Chondrocyte (in vitro differentiated cells): Measurements from ENCODE around the gene NPTX1. TPM values are rescaled to one million over a fixed set of nuclear protein-coding genes. Genes with fewer than 3 reads are reported as not detected.

Experiments
- DNase-seq: peaks from one replicate; pipeline ENCODE4 v3.0.0; 2021; ENCODE audit warnings: mixed read lengths, low spot score
- H3K27ac Mint-ChIP-seq: one replicate; pipeline ENCODE4 v1.8.0; 2021; ENCODE audit warnings: mild to moderate bottlenecking, moderate library complexity, mixed read lengths; ENCODE audit not compliant: unreplicated experiment
- H3K27me3 Mint-ChIP-seq: 2 replicates; pipeline ENCODE4 v1.8.0; 2021; ENCODE audit warnings: low read depth, mixed read lengths
- H3K36me3 Mint-ChIP-seq: 2 replicates; pipeline ENCODE4 v1.8.0; 2021; ENCODE audit warnings: low read depth, mixed read lengths
- H3K4me1 Mint-ChIP-seq: 2 replicates; pipeline ENCODE4 v1.8.0; 2021; ENCODE audit warnings: low read depth, mild to moderate bottlenecking, mixed read lengths
- H3K4me3 Mint-ChIP-seq: one replicate; pipeline ENCODE4 v1.8.0; 2021; ENCODE audit warnings: mild to moderate bottlenecking, moderate library complexity, mixed read lengths; ENCODE audit not compliant: unreplicated experiment
- H3K9me3 Mint-ChIP-seq: 2 replicates; pipeline ENCODE4 v1.8.0; 2021; ENCODE audit warnings: low read depth, mixed read lengths
- CTCF ChIP-seq: fragments of 200-600 bp; sonication (generic); IDR thresholded peaks from 2 replicates; pipeline ENCODE4 v1.5.0; 2021; ENCODE audit warnings: antibody characterized with exemption, mild to moderate bottlenecking, moderate library complexity
- total RNA-seq: library from RNA; stranded (reverse); gene quantifications from 3 replicates; pipeline ENCODE4 v1.2.1, GENCODE V29; 2021

The NPTX1 gene
- total RNA-seq, 1 donor from 2014 or later: 16.5 TPM

DNA sequence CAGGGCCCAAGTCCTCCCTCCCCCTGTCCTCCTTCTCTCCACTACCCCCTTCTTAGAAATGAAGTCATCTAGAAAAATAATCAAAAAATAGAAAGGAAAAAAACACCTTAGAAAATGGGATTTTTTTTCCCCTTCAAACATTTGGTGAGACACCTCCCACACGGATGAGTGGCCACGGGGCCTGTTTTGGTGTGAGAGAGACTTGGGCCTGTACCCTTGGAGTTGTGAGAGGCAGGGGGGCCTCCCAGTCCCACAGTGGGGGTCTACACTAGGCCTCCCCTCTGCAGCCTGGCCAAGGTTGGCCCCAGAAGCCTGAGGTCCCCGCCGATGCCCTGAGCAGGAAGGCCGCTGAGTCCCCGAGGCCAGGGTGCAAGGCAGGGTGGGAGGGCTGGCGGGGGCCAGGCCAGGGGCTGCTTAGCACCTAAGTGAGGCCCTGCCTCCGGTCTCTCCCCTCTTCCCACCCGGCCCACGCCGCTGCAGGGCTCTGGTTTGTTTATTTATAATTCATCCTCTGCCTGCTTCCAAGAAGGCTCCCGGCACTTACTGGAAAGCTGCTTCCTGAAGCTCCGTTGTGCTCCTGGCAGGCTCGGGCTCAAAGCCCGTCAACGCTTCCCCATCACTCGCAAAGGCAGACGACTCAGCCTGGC is 26.4 kb downstream of the NPTX1 start:
- H3K4me1 Mint-ChIP-seq: peaks cover 25% of the 10 kb centered on the region
- H3K27ac Mint-ChIP-seq: no peak overlapping the region
- H3K9me3 Mint-ChIP-seq: no peaks in the 10 kb centered on the region
- no peaks in the 10 kb centered on the region for H3K27me3 Mint-ChIP-seq
- no peak overlapping the region for H3K4me3 Mint-ChIP-seq
- TF ChIP-seq CTCF: no peak
- no peak for DNase-seq
- no peaks in the 10 kb centered on the region for H3K36me3 Mint-ChIP-seq

GRCh38 chr17:80449194-80449929 is 27.0 kb downstream of the NPTX1 start:
- H3K27me3 Mint-ChIP-seq: no peaks in the 10 kb centered on the region
- no peaks in the 10 kb centered on the region for H3K9me3 Mint-ChIP-seq
- TF ChIP-seq CTCF: no peak
- DNase-seq: no peak
- no peak overlapping the region for H3K4me3 Mint-ChIP-seq
- no peak overlapping the region for H3K27ac Mint-ChIP-seq
- H3K36me3 Mint-ChIP-seq: no peaks in the 10 kb centered on the region
- H3K4me1 Mint-ChIP-seq: peaks cover 24% of the 10 kb centered on the region

DNA sequence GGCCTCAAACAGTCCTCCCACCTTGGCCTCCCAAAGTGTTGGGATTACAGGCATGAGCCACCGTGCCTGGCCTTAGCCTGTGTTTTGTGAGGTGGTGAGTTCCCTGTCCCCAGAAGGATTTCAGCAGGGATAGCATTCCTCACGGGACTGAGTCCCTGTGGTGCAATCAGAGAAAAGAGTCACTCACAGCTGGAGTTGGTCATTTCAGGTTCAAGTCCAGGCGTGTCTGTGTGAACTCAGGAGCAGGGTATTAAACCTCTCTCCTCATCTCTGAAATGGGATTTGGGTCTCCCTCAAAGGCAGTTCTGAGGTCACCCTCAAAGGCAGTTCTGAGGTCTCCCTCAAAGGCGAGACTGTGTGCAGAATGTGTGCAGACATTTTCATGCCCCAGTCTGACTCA is 28.6 kb downstream of the NPTX1 start:
- H3K4me1 Mint-ChIP-seq: peaks cover 11% of the 10 kb centered on the region
- peaks cover 7% of the 10 kb centered on the region for H3K27me3 Mint-ChIP-seq
- DNase-seq: no peak
- H3K4me3 Mint-ChIP-seq: no peak overlapping the region
- H3K9me3 Mint-ChIP-seq: no peaks in the 10 kb centered on the region
- TF ChIP-seq CTCF: no peak
- H3K27ac Mint-ChIP-seq: no peak overlapping the region
- H3K36me3 Mint-ChIP-seq: no peaks in the 10 kb centered on the region

- peaks cover 11% of the 10 kb centered on the region for H3K4me1 Mint-ChIP-seq
- DNase-seq: no peak
- TF ChIP-seq CTCF: no peak
- peaks cover 11% of the 10 kb centered on the region for H3K27me3 Mint-ChIP-seq
- peaks cover 1% of the 10 kb centered on the region for H3K36me3 Mint-ChIP-seq
- no peak overlapping the region for H3K4me3 Mint-ChIP-seq
- H3K27ac Mint-ChIP-seq: no peak overlapping the region
- H3K9me3 Mint-ChIP-seq: no peaks in the 10 kb centered on the region
These were observed 29.6 kb downstream of the NPTX1 start for GRCh38 chr17:80446645-80447405.

DNA sequence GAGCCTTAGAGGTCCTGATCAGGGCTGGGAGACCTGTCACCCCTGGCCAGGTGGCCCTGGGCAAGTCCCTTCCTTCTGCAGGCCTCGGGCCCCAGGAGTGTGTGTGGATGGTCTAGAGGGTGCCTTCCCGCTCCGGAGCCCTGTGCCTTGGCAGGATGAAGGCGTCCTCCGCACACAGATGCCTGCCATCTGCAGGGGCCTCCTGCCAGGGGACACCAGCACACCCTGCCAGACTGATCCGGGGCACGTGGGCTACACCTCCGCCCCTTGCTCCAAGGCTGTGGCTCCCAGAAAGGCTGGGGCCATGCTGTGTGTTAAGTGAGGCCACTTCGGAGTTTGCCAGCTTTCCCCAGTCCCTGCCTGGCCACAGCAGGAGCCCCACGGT is 30.7 kb downstream of the NPTX1 start:
- Mint-ChIP-seq H3K27me3 (peaks cover 11% of the 10 kb centered on the region), H3K27ac (no peak overlapping the region), H3K4me1 (peaks cover 10% of the 10 kb centered on the region), H3K9me3 (no peaks in the 10 kb centered on the region), H3K36me3 (peaks cover 3% of the 10 kb centered on the region), H3K4me3 (no peak overlapping the region)
- DNase-seq: no peak
- no peak for TF ChIP-seq CTCF
